SK-N-MC (cell line): ENCODE measurements around the gene CDAN1.

ENCODE experiments used
- EZH2 ChIP-seq: fragments of 200-600 bp; sonication (generic); IDR thresholded peaks from one replicate; pipeline ENCODE4 v1.6.1; 2017; ENCODE audit warnings: antibody characterized with exemption
- POLR2AphosphoS5 ChIP-seq: IDR thresholded peaks from 2 replicates; pipeline ENCODE4 v1.6.1; 2012; ENCODE audit warnings: mild to moderate bottlenecking, low read depth, low read length, borderline replicate concordance

- TF ChIP-seq POLR2AphosphoS5 (no peak), EZH2 (no peak)
Measured at GRCh38 chr15:42712584-42712983, 24.3 kb downstream of the CDAN1 start.
